T-helper 22 cell (primary cell): ENCODE results near the gene ADAM15.

Source experiments
- DNase-seq: peaks from one replicate; pipeline ENCODE4 v3.0.0-alpha.2; 2020; ENCODE audit warnings: low read depth

Gene ADAM15

GRCh38 chr1:155049651-155050559 is 1.2 kb upstream of the ADAM15 start:
- DNase-seq = no peak

GRCh38 chr1:155051342-155051776 is 243 bp downstream of the ADAM15 start:
- no peak for DNase-seq

- DNase-seq = peak; percentile 29
Observed at GRCh38 chr1:155051777-155052398, 772 bp downstream of the ADAM15 start.

GRCh38 chr1:155052439-155053395 is 1.6 kb downstream of the ADAM15 start:
- no peak for DNase-seq

- no peak for DNase-seq
Observed at GRCh38 chr1:155053531-155054105, 2.5 kb downstream of the ADAM15 start.

- DNase-seq = no peak
Observed at GRCh38 chr1:155057104-155057503, 6.0 kb downstream of the ADAM15 start.

- DNase-seq = no peak
Observed at GRCh38 chr1:155057788-155058211, 6.7 kb downstream of the ADAM15 start.

GRCh38 chr1:155060736-155061135 is 9.6 kb downstream of the ADAM15 start:
- no peak for DNase-seq

- DNase-seq = peak; percentile 76
Observed at GRCh38 chr1:155061381-155062150, 10.4 kb downstream of the ADAM15 start.

- DNase-seq = no peak
Observed at GRCh38 chr1:155062151-155062686, 11.1 kb downstream of the ADAM15 start.

- DNase-seq = no peak
Observed at GRCh38 chr1:155062702-155063411, 11.7 kb downstream of the ADAM15 start.

- peak; percentile 73 for DNase-seq
Observed at GRCh38 chr1:155063550-155064110, 12.5 kb downstream of the ADAM15 start, which contains the start of gene EFNA4. Gene EFNA4, plus strand, starts transcription at chr1:155063740. Its CDS starts 84 bp downstream, at chr1:155063824.

GRCh38 chr1:155064111-155064831 is 13.2 kb downstream of the ADAM15 start:
- no peak for DNase-seq

- no peak for DNase-seq
Observed at GRCh38 chr1:155064832-155065429, 13.8 kb downstream of the ADAM15 start.

GRCh38 chr1:155066777-155067176 is 15.7 kb downstream of the ADAM15 start:
- DNase-seq = no peak

GRCh38 chr1:155068599-155068998 is 17.5 kb downstream of the ADAM15 start:
- DNase-seq = no peak

- DNase-seq = no peak
Observed at GRCh38 chr1:155069551-155070157, 18.5 kb downstream of the ADAM15 start.

GRCh38 chr1:155070158-155070621 is 19.1 kb downstream of the ADAM15 start:
- DNase-seq = no peak
